C4-2B (cell line): ENCODE data around the gene NPM1.

Experiments used
- ZFX ChIP-seq: fragments of 450-650 bp; IDR thresholded peaks from 2 replicates; pipeline ENCODE4 v1.6.1; 2017
- TF ChIP-seq, protein P1 (sequence below): fragments of 450-650 bp; conservative IDR thresholded peaks from 2 replicates; pipeline ENCODE4 v1.5.1; 2017; ENCODE audit warnings: mild to moderate bottlenecking

DNA sequence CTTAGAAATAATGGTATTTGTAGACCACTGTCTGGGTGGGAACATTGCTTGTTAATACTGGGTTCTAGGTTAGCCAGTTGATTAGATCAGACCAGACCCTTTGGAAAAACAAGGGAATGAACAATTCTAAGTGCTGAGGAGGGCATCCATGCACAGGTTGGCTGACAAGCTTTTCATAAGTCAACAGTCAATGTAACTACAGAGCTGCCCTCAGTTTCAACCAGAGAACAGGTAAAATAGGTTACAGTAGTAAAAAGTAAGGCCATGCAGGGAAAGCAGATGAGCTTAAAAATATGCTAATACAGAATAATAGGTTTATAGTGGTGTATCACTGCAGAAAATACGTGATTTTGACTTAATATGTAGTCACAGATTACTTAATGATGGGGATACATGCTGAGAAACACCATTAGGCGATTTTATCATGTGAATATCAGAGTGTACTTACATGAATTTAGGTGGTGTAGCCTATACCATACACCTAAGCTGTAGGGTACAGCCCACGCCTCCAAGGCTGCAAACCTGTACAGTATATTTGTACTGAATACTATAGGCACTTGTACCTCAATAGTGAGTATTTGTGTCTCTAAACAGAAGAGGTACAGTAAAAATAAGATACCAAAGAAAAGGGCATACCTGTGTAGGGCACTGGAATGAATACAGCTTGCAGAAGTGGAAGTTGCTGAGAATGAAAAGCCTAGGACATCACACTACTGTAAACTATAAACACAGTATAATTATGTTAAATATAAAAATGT, 25.7 kb downstream of the NPM1 start:
- TF ChIP-seq, protein P1, sequence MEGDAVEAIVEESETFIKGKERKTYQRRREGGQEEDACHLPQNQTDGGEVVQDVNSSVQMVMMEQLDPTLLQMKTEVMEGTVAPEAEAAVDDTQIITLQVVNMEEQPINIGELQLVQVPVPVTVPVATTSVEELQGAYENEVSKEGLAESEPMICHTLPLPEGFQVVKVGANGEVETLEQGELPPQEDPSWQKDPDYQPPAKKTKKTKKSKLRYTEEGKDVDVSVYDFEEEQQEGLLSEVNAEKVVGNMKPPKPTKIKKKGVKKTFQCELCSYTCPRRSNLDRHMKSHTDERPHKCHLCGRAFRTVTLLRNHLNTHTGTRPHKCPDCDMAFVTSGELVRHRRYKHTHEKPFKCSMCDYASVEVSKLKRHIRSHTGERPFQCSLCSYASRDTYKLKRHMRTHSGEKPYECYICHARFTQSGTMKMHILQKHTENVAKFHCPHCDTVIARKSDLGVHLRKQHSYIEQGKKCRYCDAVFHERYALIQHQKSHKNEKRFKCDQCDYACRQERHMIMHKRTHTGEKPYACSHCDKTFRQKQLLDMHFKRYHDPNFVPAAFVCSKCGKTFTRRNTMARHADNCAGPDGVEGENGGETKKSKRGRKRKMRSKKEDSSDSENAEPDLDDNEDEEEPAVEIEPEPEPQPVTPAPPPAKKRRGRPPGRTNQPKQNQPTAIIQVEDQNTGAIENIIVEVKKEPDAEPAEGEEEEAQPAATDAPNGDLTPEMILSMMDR: no peak
- no peak for TF ChIP-seq ZFX
